Measurements from ENCODE around the gene PRKCA.

PRKCA gene

DNA sequence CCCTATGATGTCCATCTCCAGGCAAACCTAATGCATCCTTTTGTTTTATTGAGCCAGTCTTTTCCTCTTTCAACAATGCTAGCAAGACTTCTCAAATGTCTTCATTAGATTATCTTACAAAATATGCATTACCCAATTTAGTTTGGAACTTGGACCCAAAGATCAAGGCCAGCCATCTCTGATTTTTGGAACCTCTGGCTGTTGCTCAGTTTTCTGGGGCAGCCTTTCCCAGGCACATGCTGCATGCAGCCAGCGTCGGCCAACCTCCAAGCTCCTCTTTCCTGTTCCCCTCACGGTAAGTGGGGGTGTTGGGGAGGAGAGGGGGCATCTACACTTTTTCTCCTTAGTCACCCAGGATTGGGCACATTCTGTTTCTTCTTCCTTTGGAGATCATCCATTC is 189.3 kb downstream of the PRKCA start:
- no peaks in the 10 kb centered on the region for H3K9me3 ChIP-seq
- H3K4me1 ChIP-seq (ENCODE audit: control insufficient read depth in 1 of 2, insufficient read depth in 1 of 2, low read depth in 1 of 2, low read length in 1 of 2) = no peaks in the 10 kb centered on the region
- no peak overlapping the region for H3K4me3 ChIP-seq (ENCODE audit: low read depth in 1 of 2, low read length in 1 of 2)
- no peaks in the 10 kb centered on the region for H3K27me3 ChIP-seq
- H3K27ac ChIP-seq = no peak overlapping the region
- no peaks in the 10 kb centered on the region for H3K36me3 ChIP-seq
- TF ChIP-seq, protein P1, sequence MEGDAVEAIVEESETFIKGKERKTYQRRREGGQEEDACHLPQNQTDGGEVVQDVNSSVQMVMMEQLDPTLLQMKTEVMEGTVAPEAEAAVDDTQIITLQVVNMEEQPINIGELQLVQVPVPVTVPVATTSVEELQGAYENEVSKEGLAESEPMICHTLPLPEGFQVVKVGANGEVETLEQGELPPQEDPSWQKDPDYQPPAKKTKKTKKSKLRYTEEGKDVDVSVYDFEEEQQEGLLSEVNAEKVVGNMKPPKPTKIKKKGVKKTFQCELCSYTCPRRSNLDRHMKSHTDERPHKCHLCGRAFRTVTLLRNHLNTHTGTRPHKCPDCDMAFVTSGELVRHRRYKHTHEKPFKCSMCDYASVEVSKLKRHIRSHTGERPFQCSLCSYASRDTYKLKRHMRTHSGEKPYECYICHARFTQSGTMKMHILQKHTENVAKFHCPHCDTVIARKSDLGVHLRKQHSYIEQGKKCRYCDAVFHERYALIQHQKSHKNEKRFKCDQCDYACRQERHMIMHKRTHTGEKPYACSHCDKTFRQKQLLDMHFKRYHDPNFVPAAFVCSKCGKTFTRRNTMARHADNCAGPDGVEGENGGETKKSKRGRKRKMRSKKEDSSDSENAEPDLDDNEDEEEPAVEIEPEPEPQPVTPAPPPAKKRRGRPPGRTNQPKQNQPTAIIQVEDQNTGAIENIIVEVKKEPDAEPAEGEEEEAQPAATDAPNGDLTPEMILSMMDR (IDR thresholded peaks at IDR 0.05) = no peak

DNA sequence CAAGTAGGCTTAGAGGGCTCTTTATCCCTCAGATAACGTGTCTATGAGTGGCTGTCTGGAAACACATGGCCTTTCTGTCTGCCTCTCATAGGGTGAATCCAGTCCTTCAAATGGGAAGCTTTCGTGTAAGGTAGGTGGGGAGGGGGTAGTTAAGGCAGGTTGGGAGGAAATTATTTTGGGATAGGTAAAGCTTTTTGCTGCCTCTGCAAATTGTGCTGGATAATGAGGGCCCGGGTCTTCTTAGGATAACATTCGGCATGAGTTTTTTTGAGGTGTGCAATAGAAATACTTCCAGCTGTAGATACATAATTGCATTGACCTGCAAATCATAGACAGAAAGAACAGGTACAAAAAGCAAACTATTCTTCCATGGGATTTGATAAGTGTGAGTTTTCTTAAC is 189.7 kb downstream of the PRKCA start:
- no peaks in the 10 kb centered on the region for H3K9me3 ChIP-seq
- H3K27me3 ChIP-seq = no peaks in the 10 kb centered on the region
- H3K27ac ChIP-seq = no peak overlapping the region
- TF ChIP-seq, protein P1 (IDR thresholded peaks at IDR 0.05) = no peak
- H3K4me1 ChIP-seq (ENCODE audit: control insufficient read depth in 1 of 2, insufficient read depth in 1 of 2, low read depth in 1 of 2, low read length in 1 of 2) = no peaks in the 10 kb centered on the region
- H3K4me3 ChIP-seq (ENCODE audit: low read depth in 1 of 2, low read length in 1 of 2) = no peak overlapping the region
- no peaks in the 10 kb centered on the region for H3K36me3 ChIP-seq

DNA sequence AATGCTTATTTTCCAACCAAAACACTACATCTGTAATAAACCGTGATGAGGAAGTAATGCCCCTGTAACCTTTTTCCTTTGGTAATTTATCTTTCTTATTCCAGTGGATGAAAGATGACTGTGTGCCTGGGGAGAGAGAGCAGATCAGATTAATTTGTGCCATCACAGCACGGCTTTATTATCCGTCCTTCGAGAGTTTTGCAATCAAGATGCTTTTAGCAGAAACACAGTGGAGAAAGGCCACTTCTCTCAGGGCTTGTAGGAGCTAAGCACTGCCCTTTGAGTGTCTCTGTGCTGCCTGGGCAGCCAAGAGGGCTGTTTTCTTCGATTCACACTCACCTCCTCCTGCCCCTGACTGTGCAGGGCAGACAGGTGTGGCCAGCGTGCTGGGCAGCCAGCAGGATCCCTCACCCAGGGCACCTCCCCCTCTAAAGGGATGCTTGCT is 190.2 kb downstream of the PRKCA start:
- TF ChIP-seq, protein P1 (IDR thresholded peaks at IDR 0.05) = no peak
- Histone ChIP-seq H3K27ac (no peak overlapping the region), H3K9me3 (no peaks in the 10 kb centered on the region), H3K4me3 (ENCODE audit: low read depth in 1 of 2, low read length in 1 of 2) (no peak overlapping the region), H3K36me3 (no peaks in the 10 kb centered on the region), H3K27me3 (no peaks in the 10 kb centered on the region), H3K4me1 (ENCODE audit: control insufficient read depth in 1 of 2, insufficient read depth in 1 of 2, low read depth in 1 of 2, low read length in 1 of 2) (no peaks in the 10 kb centered on the region)

DNA sequence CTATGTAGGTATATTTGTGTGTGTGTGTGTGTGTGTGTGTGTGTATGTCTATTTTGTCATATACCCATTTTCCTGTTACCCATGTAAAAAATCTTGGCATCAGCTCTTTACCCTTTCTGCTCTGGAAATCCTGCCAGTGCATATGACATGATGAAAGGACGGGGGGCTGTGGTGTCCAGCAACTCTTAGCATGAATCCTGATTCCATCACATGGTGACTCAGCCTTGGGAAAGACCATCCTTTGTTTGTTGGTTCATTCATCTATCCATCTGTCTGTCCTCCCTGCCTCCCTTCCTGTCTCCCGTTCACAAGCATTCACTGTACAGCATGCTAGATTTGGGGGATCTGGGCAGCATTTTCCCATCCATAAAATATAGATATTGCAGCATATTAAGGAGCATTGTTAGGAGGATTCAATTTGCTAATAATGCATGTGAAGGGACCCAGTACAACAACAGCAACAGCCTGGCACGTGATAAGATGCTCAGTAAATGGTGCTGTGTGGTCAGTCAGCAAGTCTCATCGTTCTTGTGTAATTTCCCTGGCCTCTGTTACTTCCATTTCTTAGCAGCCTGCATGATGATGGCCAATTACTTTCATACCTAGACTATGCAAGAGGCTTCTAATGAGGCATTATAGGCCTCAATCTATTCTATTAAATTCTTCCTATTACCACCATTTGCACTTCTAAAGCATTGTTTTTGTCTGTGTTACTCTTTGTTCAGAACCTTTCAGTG is 191.0 kb downstream of the PRKCA start:
- no peaks in the 10 kb centered on the region for H3K27me3 ChIP-seq
- no peak overlapping the region for H3K4me3 ChIP-seq (ENCODE audit: low read depth in 1 of 2, low read length in 1 of 2)
- TF ChIP-seq, protein P1 (IDR thresholded peaks at IDR 0.05) = no peak
- no peaks in the 10 kb centered on the region for H3K9me3 ChIP-seq
- no peak overlapping the region for H3K27ac ChIP-seq
- H3K4me1 ChIP-seq (ENCODE audit: control insufficient read depth in 1 of 2, insufficient read depth in 1 of 2, low read depth in 1 of 2, low read length in 1 of 2) = no peaks in the 10 kb centered on the region
- no peaks in the 10 kb centered on the region for H3K36me3 ChIP-seq

DNA sequence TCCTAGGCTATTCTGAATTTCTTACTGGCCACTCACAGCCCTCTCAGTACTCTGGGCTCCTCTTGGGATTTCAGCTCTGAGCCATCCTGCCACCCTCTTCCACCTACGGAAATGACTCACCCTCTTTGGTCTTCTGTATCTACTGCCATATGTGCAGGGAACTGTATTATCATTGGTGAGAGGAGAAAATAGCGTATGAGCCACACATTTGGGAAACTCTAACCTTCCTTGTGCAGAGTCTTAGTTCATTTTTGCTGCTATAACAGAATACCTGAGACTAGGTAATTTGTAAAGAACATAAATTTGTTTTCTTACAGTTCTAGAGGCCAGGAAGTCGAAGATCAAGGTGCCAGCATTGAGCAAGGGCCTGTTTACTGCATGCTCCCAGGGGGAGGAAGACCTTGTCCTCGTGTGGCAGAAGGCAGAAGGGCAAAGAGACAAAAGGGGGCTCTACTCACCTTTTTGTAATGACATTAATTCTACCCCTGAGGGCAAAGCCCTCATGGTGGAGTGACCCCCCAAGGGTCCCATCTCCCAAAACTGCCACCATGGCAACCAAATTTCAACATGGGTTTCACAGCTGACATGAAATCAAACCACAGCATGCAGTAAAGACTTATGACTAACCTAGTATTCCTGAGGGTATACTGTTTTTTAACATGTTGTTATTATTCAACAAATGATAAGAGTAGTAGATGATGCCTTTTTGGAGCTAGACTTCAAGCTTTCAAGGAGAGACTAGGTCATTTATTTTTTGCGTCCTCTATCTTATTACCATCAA is 191.8 kb downstream of the PRKCA start:
- no peak overlapping the region for H3K27ac ChIP-seq
- no peaks in the 10 kb centered on the region for H3K27me3 ChIP-seq
- H3K4me1 ChIP-seq (ENCODE audit: control insufficient read depth in 1 of 2, insufficient read depth in 1 of 2, low read depth in 1 of 2, low read length in 1 of 2) = no peaks in the 10 kb centered on the region
- TF ChIP-seq, protein P1 (IDR thresholded peaks at IDR 0.05) = no peak
- no peak overlapping the region for H3K4me3 ChIP-seq (ENCODE audit: low read depth in 1 of 2, low read length in 1 of 2)
- H3K36me3 ChIP-seq = no peaks in the 10 kb centered on the region
- no peaks in the 10 kb centered on the region for H3K9me3 ChIP-seq

Measured in neutrophil (primary cell).